NCI-H460 (cell line): ENCODE data around the gene SLC9A2. TPM values are rescaled to one million over a fixed set of nuclear protein-coding genes. Genes with fewer than 3 reads are reported as not detected.
A peak's percentile ranks its signal among the peaks of the same experiment; 100 is the strongest.

Experiments
- DNase-seq: peaks from one replicate; pipeline ENCODE4 v3.0.0-alpha.2; 2016; ENCODE audit warnings: low read depth; ENCODE audit errors: extremely low read depth
- total RNA-seq: library from RNA; depleted of rRNA; stranded (reverse); fragments of >200 nt; shearing (Covaris generic); gene quantifications from 2 replicates; pipeline ENCODE4 v1.2.3, GENCODE V29; 2014

The SLC9A2 gene
- total RNA-seq, 1 experiment from 2014 or later = 20.1 TPM

DNA sequence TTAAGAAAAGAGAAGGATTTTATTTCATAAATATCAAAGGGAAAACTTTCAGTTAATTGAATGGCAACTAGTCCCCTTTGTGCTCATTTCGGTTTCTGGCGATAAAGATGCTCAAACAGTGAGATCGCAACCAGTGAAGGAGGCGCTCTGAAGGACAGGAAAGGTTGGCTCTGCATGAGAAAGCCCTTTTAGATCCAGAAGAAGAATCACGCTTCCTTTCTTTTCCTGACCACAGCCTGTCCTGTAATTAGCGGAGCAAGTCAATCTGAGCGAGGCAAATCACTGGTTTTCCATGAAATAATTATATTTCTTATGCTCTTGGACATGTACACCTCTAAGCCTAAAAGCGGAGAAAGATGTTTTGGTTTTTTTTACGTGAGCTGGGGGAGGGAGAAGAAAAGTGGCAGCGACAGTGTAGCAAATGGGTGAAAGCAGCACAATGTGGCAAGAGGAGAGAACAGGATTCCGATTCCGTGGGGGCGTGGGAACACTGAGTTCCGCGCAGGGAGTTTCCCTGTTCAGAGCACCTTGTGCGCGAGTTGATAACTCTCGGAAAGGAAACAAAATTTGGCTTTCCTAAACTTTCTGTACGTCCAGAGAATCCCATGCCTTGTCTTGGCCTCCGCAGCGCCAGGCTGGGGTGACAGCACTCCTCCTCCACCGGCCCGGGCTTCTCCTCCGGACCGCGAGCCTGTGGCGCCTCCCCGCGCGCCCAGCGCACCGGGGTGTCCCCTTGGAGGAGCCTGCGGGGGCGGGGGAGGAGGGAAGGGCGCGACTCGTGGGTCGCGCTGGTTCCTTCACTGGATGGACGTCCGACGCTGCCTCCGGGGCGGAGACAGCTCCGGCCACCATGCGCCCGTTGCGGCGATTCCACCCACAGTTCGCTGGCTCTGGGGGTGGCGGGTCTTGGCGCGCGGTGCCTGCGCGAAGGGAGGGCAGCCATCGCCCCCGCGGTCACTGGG is 620 bp upstream of the SLC9A2 start:
- DNase-seq = peak; percentile 51

DNA sequence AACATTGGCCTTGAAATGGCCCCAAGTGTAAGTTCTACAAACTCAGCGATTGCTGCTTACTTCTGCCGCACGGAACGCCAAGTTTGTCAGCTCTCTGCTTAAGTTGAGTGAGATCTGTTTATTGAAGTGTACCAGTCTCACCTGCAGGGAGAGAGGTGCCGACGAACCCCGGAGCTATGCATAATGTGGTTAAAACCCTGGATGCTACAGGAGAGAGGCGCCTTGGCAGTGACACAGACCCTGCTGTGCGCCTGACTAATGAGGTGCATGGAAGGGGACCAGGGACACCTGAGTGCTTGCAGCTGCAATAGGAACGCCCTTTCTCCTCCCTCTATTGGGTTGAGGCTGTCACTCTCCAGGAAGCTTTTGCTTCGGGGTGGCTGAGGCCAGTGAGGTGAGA is 979 bp downstream of the SLC9A2 start:
- DNase-seq = no peak

DNA sequence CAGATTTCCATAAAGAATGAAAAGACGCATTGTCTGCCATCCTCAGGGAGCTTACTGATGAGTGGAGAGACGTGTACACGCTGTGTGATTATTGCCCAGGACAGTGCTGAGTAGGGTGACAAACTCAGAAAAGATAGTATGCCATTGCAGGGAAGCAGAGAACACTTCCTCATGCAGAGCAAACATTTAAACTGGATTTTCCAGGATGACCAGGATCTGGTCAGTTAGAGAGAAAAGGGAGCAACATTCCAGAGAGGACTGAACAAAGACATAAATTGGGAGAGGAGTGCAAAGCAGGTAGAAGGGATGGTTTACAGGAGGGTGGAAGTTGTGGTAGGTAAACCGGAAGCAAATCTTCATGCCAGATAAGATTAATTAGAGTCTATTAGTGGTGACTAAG is 2.3 kb downstream of the SLC9A2 start:
- DNase-seq = no peak

DNA sequence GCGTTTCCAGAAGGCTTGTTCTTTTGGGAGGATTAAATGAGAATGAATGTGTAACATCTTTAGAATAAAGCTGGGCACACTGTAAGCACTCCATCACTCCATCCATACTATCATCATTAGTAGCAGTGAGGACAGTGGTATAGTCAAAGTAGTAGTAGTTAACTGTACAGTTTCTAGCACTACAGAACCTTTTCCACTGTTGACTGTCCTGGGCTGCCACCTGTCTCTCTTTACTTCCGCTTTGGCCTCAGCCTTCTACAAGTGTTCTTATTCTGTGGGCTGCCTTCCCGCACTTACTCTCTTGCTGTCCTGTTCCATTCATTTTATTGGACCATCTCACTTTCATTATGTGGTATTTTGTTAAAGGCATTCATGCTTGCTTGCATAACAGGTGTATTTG is 3.3 kb downstream of the SLC9A2 start:
- no peak for DNase-seq

DNA sequence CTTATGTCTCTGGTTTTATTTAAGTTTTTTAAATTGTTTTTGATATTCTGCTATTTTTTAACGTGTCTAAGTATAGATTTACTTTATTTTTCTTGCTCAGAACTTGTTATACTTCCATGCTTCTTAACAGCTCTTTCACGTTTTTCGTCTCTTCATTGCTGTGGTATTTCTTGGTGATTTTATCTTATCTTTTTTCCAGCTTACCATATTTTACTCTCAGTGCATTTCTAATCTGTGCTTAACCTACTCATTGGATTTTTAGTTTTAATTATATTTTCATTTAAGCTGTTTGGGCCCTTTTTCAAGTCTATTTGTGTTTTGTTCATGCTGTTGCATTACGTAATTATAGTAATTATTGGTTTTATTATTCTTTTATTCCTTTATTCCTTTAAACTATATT is 11.1 kb downstream of the SLC9A2 start:
- DNase-seq = no peak

DNA sequence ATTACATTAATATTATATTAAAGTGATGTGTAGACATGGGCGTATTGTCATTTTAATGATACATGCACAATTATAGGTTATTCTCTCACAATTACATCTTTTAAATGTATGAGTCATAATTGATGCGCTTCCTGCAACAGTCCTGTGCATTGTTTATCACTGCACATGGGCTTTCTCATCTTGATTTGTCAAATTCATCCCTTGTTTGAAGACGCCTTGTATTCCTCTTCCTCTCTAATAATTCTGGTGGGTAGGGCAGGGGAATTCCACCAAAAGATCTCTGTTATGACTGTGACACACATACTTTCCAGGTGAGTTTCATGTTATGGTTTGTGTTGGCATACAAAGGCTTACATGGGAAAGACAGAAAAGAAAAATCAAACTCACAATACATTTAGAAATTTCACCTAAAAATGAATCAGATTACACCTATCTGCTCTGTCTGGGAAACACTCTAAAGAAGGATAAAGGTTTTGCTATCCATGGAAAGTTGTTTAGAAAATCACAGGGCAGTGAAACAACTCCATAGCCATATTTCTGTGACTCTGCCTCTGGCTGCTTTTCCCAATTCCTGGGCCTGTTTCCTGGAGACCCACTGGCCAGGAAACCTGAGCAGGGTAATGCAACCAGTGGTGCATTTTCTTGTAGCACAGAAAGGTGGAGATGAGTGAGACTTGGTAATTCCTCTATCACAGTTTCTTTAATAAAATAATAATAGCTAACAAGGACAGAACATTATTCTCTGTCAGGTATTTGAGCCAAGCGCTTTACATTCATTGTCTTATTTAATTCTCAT is 13.2 kb downstream of the SLC9A2 start:
- DNase-seq = no peak

DNA sequence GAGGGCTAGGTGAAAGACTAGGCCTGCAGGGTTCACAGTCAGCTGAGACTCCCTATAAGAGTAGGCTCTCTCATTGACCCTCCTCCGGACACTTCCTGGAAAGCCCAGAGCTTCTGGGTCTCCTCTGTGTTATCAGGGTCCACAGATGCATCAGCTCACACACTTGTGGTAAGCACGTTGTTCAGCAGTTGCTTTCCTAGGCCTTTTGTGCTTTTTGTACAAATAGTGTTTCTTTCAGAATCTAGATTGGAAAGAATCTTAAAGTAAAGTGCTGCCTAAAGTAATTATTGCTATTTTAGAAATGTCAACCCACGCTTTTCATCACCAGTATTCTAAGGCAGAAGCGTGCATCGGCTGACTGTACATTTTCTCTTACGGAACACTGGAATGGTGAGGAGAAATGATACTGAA is 15.5 kb downstream of the SLC9A2 start:
- DNase-seq = no peak

DNA sequence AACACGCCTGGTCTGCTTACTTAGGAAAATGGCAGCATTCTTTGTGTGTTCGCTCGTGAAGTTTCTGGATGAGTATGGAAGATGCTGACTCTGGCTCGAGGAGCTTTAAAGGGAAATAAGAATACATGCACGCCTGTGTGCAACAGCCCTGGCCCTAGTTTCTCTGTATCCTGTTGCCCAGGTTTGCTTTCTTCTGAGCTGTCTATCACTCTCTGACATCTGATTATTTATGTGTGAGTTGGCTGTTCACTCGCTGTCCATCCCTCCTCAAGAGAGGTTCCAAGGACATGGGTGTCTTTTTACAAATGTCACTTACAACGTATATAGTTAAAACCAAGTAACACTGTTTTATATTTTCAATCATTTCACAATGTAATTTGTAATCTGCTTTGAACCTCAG is 16.0 kb downstream of the SLC9A2 start:
- no peak for DNase-seq

DNA sequence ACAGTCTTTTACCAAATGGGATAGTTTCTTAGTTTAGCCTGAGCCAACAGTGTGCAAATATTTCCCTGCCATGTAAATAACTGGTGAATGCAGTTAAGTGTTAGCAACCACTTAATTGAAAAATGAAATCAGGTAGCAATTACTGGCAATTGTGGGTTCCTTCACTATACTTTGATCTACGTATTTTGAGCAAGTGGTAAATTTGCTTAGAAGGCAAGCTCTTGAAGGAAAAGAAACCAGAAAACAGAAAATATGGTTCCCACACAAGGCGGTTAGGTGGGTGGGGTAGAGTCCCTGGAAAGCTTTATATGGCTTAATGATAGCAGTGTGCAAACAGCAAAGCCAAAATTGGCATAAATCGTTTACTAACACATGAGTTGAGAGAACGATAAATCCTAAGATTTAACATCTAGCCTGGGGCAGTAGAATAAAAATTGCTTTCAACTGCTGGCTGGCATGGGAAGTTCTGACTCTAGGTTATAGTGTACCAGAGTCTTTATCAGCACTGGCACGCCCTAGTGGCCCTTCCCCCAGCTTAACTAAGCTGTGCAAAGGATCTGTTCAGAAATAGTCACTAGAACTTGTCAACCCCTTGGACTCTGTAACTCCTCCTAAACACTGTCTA is 17.0 kb downstream of the SLC9A2 start:
- no peak for DNase-seq

DNA sequence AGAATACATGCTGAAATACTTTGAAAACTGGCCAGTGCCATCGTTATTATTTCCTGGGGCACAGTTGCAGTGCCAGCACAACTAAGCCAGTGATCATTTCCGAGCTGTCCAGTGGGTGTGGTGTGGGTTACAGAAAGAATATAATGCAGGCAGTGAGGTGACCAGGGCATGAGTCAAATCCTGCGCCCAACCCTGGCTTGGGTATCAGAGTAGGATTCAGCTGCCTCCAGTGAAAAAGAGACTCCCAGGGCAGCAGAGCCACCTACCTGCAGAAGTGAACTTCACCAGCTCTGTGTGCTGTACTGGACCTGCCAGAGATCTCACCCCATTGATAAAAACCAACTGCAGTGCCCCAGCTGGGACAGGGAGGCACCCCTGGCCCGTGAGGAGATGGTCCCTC is 18.0 kb downstream of the SLC9A2 start:
- DNase-seq = peak; percentile 60

DNA sequence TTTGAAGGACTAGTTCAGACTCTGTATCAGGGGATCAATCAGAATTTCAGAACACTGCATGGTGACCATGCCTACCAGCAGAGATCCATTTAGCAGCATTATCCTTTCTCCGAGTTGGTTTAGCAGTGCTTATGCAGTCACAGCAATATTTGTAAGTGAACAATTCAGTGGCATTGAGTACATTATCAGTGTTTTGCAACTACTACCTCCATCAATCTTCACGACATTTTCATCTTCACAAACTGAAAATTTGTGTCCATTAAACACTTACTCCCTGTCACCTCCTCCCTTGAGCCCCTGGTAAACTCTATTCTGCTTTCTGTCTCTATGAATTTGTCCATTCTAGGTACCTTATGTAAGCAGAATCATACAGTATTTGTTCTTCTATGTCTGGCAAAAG is 20.1 kb downstream of the SLC9A2 start:
- no peak for DNase-seq

DNA sequence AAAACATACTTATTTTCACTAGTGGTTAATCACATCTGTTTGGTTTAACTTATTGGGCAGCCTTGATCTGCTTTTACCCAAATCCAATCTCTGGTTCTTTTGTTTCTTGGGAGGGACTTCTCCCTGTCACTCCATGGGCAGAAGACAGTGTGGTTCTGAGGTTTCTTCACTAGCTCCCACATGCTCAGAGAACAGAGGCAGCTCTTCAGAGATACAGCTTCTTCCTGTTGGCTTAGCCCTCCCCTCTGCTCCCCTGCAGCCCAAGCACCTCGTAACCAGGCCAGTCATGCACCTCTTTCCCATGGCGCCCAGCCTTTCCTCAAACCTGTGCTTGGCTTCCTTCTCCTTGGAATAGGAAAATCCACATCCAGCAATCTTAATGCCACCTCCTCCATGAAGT is 32.8 kb downstream of the SLC9A2 start:
- no peak for DNase-seq

DNA sequence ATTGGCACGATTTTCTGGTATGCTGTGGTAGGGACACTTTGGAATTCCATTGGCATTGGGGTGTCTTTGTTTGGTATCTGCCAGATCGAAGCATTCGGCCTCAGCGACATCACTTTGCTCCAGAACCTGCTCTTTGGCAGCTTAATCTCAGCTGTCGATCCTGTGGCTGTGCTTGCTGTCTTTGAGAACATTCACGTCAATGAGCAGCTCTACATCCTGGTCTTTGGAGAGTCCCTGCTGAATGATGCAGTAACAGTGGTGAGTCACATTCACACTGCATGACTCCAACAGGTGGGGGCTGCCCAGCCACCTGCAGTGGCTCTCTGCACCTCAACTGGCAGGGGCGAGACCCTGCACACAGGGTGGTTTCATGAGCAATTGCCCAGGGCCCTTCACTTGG is 38.4 kb downstream of the SLC9A2 start:
- no peak for DNase-seq

DNA sequence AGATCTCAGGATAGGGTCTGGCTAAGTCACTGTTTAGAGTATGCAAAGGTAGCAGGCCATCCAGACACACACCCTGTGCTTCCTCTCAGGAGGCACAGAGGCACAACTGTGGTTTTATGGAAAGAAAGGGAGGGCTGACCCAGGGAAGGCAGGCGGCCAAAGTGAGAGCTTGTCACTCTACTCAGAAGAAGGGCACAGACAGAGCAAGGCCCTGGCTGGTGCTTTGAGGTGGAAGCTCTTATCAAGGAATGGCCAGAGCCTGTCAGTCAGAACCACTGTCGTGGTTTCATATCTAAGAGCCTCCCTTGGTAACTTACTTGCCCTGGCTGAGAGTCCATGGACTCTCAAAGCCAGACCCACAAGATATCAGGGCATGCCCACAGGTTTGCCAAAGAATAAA is 40.7 kb downstream of the SLC9A2 start:
- DNase-seq = no peak

DNA sequence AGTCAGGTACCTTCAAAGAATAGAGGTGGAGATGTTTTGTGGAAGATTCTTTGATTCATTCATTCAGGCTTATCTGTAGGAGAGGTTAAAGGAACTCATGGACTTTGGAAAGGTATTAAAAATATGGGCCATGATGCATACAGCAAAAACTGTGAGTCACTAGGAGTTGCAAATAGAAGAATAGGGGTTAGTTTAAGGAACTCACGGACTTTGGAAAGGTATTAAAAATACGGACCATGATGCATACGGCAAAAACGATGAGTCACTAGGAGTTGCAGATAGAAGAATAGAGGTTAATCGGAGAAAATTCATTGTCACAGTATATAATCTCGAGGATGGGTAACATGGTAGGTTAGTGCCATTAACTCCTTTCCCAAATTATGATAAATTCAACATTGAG is 41.2 kb downstream of the SLC9A2 start:
- no peak for DNase-seq

DNA sequence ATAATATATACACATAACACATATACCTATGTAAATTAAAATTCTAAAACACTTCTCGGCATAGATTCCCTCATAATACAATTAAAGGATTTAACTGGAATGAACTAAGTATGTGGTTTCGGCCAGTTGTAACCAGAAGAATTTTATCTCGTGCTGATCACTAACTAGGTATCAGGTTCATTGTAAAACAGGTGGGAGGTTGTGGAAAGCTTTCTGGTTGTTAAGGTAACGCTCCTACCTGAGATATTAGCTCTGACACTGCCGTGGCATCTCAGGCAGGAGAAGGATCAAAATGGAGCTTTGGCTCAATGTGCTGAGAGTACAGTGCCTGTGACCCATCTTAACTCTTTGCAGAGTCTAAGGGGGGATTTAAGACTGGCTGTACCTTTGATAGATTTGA is 42.5 kb downstream of the SLC9A2 start:
- no peak for DNase-seq

DNA sequence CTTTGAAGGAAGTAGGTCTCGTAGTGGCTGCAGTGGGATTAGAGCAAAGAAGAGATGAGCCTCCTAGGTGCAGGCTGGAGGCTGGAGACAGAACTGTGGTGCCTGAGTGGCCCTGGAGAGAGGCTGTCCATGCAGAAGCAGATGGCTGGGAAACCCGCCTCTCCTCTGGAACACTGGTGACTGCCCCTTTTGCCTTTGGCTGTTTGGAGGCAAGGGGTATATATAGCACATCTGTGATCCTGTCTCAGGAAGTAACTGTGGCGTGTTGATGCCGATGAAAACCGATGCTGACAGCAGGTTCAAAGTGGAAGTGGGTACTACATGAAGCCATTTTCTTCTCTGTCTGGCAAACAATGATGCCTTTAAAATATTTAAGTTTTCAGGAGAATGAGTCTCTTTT is 43.5 kb downstream of the SLC9A2 start:
- DNase-seq = no peak

DNA sequence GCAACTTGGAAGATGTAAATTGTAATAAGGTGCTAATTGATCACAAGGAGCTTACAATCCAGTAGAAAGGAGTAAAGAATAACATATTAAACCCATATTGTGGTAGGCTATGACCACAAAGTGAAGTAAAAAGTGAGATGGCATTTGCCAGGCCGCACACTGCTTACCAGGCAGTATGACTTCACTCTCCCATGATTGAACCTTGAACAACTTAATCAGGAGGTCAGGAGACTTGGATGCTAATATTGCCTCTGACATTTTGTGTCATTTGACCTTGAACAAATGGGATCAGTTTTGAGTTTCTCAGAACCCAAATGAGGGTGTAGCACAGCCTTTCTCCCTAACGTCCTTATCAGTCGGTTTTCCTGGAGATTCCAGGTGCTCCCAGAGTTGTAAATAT is 44.0 kb downstream of the SLC9A2 start:
- no peak for DNase-seq

DNA sequence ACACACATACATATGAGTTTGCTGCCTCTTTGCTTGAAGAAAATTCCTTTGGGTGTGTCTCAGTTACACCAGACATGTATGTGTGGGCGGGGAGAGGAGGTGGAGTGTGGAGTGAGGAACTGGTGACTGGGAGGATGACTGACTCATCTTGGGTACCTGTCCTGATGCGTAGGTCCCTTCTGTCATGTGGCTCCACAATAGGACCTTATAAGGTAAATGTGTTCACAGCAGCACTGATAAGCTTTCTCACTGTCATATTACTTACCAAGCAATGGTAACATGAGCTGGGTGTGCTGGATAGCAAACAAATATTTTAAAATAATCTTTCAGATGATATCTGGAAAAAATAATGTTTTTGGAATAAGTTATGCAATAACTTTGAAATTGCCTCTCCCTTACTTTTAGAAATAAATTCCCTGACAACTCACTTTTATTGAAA is 45.1 kb downstream of the SLC9A2 start:
- no peak for DNase-seq

DNA sequence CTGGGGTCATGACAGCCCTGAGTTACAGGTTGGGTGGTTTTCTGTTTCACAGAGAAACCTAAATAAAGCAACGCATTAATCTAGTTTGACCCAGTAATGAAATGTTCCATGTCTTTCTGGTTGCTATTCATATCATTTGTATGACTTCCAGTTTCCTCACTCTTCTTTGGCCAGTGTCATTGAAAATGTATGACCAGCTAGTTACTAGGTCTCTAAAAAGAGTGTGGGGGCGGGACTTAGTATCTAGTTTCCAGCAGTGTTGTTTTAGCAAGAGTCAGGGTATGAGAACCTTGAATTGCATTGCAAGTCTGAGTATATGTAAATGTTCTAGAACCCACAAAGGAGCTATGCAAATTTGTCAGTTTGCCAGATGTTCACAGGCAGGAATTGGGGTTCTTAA is 47.7 kb downstream of the SLC9A2 start:
- DNase-seq = no peak

DNA sequence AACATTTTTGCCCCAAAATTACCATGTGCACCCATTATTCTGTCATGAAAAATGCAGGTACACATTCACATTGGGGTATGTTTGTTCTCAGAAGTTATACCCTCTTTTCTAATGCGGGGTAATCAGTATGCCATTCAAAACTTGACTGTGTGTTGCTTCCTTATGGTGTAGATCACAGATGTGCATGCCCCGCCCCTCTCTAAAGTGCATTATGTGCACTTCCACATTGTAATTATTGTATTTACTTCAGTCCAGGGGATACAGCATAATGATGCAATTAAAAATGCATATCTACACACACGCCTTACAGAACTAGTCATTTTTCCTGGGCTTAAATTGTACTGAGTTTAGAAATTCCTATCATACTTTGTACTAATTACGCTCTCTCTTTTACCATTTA is 48.8 kb downstream of the SLC9A2 start:
- no peak for DNase-seq
